ENCODE results near the gene F10.

Gene F10

DNA sequence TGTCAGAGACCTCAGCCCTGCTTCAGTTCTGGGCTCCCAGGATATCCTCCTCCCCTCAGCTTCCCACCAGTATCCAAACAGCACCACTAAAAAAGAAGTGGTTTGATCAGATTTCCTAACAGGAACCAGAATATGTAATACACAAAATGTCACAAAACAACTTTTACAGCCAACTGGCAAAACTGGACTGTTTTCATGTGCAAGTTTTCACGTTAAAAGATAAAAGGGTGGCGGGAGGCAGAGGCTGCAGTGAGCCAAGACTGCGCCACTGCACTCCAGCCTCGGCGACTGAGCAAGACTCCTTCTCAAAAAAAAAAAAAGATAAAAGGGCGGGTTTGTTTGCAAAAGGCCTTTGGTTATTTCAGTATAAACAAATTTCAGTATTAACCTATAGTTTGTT is 72.8 kb downstream of the F10 start:
- DNase-seq (ENCODE audit: low spot score), result no peak

- no peak for DNase-seq (ENCODE audit: low spot score)
These were observed 74.6 kb downstream of the F10 start for GRCh38 chr13:113196970-113197737.

All from AG08396 (cell line).